HUES6 (cell line): Measurements from ENCODE around the gene HMCN1.

ENCODE experiments used
- H3K27ac ChIP-seq: 2 replicates; pipeline ENCODE4 v1.7.0; 2013; ENCODE audit warnings: low read depth, mild to moderate bottlenecking, low read length, inconsistent platforms
- H3K27me3 ChIP-seq: 2 replicates; pipeline ENCODE4 v1.6.1; 2013; ENCODE audit warnings: low read length; ENCODE audit not compliant: control insufficient read depth, insufficient read depth
- H3K36me3 ChIP-seq: 2 replicates; pipeline ENCODE4 v1.6.1; 2013; ENCODE audit warnings: low read length; ENCODE audit not compliant: control insufficient read depth, insufficient read depth
- H3K4me1 ChIP-seq: 2 replicates; pipeline ENCODE4 v1.6.1; 2013; ENCODE audit warnings: low read length; ENCODE audit not compliant: control insufficient read depth, insufficient read depth
- H3K4me3 ChIP-seq: 2 replicates; pipeline ENCODE4 v1.5.1; 2013; ENCODE audit warnings: low read depth, low read length
- H3K9ac ChIP-seq: one replicate; pipeline ENCODE4 v1.6.1; 2013; ENCODE audit warnings: mild to moderate bottlenecking, low read length
- H3K9me3 ChIP-seq: 2 replicates; pipeline ENCODE4 v1.6.1; 2013; ENCODE audit warnings: low read depth, low read length; ENCODE audit not compliant: control insufficient read depth, insufficient read depth

HMCN1 gene

DNA sequence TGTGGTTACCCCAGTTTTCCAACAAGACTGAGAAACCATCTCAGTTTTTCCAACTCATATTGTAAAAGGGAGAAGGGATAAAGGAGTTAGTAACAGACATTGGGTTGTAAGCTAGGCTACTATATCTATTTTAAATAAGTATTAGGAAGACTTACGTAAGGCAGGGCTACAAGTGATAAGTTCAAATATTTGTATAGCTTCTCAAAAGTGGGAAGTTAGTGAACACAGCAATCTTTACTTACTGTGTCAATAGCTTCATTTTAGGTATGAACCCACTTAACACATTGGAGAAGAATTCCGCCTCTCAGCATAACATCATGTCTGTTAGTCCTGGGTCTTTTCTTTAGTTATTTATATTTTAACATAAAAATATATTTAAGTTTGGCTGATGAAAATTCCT lies 320.7 kb downstream of the HMCN1 start:
- Histone ChIP-seq H3K27ac (no peak overlapping the region), H3K4me3 (no peak overlapping the region), H3K4me1 (no peaks in the 10 kb centered on the region), H3K36me3 (peaks cover 6% of the 10 kb centered on the region; the same call in 1 of the 2 replicates), H3K27me3 (no peaks in the 10 kb centered on the region), H3K9me3 (no peaks in the 10 kb centered on the region), H3K9ac (no peak overlapping the region)

DNA sequence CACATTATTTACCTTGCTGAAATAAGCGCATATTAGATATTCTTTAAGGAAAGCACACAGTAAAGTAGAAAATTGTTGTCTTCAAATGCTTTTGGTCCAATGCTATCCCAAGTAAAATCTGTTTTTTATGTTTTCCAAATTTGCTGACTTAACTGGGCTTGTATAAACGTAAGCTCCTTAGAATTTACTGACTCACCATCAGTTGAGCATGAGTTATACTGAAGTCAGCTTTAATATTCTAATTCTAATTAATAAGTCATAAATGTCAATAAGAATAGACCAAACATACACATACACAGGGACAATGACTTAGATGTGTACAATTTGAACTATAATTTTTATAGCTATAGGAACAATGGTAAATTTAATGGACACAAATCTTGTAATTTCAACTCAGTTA lies 321.7 kb downstream of the HMCN1 start:
- no peaks in the 10 kb centered on the region for H3K9me3 ChIP-seq
- no peak overlapping the region for H3K27ac ChIP-seq
- H3K36me3 ChIP-seq = peaks cover 6% of the 10 kb centered on the region; the same call in 1 of the 2 replicates

DNA sequence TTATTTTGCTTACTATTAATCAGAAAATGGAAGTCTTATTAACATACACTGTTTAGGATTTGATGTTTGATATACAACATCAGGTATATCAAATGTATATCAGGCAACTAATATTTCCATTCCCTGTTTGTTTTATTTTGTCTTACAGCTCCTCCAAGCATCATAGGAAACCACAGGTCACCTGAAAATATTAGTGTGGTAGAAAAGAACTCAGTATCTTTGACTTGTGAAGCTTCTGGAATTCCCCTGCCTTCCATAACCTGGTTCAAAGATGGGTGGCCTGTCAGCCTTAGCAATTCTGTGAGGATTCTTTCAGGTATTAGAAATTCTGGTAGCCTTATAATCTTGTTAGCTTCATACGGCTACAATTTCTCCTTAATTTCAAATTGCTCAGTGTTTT lies 322.9 kb downstream of the HMCN1 start:
- Histone ChIP-seq H3K36me3 (peaks cover 6% of the 10 kb centered on the region; the same call in 1 of the 2 replicates), H3K4me3 (no peak overlapping the region), H3K27me3 (no peaks in the 10 kb centered on the region), H3K9ac (no peak overlapping the region), H3K27ac (no peak overlapping the region), H3K4me1 (no peaks in the 10 kb centered on the region), H3K9me3 (no peaks in the 10 kb centered on the region)

More for the DNA sequence above, 321.7 kb downstream of the HMCN1 start:
- Histone ChIP-seq H3K27me3 (no peaks in the 10 kb centered on the region), H3K4me3 (no peak overlapping the region), H3K9ac (no peak overlapping the region), H3K4me1 (no peaks in the 10 kb centered on the region)

DNA sequence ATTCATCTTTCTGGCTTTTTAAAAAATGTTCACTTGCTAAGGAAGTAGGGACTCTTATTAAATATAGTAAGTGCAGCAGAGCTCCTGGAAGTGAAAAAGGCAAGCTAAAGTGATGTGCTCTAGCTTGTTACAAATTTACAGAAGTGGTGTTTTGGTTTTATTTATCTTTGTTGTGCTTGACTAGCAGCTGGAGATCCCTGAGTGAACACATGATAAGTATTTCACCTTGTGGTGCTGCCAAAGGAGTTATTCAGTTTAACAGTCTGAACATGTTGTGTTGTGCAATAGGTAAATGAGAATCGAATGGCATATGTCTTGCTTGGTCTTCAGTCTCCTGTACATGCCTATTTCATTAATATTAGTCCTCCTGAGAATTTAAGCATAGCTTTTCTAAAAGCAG lies 325.1 kb downstream of the HMCN1 start:
- no peaks in the 10 kb centered on the region for H3K9me3 ChIP-seq
- no peak overlapping the region for H3K4me3 ChIP-seq
- H3K36me3 ChIP-seq = peaks cover 6% of the 10 kb centered on the region; the same call in 1 of the 2 replicates
- no peaks in the 10 kb centered on the region for H3K4me1 ChIP-seq
- H3K27me3 ChIP-seq = no peaks in the 10 kb centered on the region
- H3K9ac ChIP-seq = no peak overlapping the region
- no peak overlapping the region for H3K27ac ChIP-seq

DNA sequence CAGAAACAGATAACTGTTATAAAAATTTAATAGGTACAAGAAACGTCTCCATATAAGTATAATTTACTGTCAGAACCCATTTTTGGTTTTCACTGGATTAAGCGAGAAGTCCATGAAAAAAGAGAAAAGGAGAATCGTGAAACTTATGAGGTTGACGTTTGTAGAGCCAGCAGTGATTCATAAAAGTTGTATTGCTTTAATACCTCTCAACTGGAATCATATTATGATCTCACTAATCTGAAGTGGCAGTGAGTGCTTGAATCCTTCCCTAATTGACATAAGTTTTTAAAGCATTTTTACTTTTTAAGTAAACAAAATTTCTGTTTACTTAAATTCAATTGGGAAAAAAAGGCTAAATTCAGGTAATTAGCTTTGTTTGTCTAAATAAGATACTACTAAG lies 325.6 kb downstream of the HMCN1 start:
- no peak overlapping the region for H3K4me3 ChIP-seq

DNA sequence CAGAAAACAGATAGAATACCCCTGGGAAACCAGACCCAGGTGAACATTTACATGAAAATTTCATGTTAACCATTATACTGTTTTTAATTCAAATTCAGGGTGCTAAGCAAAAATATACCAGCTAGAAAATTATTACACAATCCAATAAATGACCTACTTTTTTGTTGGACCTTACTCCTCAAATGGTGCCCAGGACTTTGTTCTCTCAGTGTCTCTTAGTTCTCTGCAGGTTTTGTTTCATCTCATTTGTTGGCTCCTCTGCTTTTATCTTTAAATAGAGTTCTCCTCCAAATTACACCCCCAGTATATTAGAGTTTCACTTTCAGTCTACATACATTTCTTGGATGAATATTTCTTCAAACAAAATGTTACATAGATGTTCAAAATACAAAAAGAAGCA lies 326.0 kb downstream of the HMCN1 start:
- H3K4me1 ChIP-seq = no peaks in the 10 kb centered on the region
- H3K27ac ChIP-seq = no peak overlapping the region
- no peaks in the 10 kb centered on the region for H3K27me3 ChIP-seq
- no peak overlapping the region for H3K9ac ChIP-seq
- no peaks in the 10 kb centered on the region for H3K9me3 ChIP-seq
- no peak overlapping the region for H3K4me3 ChIP-seq
- H3K36me3 ChIP-seq = peaks cover 6% of the 10 kb centered on the region; the same call in 1 of the 2 replicates

More for the DNA sequence above, 325.6 kb downstream of the HMCN1 start:
- Histone ChIP-seq H3K27ac (no peak overlapping the region), H3K9ac (no peak overlapping the region), H3K36me3 (peaks cover 6% of the 10 kb centered on the region; the same call in 1 of the 2 replicates), H3K27me3 (no peaks in the 10 kb centered on the region), H3K9me3 (no peaks in the 10 kb centered on the region), H3K4me1 (no peaks in the 10 kb centered on the region)

DNA sequence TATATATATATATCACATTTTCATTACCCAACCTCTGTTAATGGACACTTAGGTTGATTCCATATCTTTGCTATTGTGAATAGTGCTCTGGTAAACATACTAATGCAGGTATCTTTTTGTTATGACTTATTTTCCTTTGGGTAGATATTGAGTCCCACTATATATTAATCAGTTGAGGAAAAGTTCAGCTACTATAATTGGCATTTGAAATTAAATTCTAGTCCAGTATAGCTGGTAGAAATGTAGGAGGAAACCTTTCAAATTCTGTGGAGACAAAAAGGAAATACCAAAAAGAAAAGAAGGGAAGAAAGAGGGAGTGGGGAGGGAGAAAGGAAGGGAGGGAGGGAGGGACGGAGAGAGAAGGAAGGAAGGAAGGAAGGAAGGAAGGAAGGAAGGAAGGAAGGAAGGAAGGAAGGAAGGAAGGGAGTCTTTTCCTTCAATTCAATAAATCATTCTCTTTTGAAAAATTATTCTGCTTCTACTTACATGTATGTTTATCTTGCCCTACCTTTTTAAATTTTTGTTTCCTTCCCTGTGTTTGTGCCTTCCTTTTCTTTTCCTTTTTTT lies 329.0 kb downstream of the HMCN1 start:
- no peak overlapping the region for H3K27ac ChIP-seq
- H3K27me3 ChIP-seq = no peaks in the 10 kb centered on the region
- no peak overlapping the region for H3K4me3 ChIP-seq
- H3K36me3 ChIP-seq = no peaks in the 10 kb centered on the region
- no peaks in the 10 kb centered on the region for H3K9me3 ChIP-seq
- H3K4me1 ChIP-seq = no peaks in the 10 kb centered on the region
- H3K9ac ChIP-seq = no peak overlapping the region

DNA sequence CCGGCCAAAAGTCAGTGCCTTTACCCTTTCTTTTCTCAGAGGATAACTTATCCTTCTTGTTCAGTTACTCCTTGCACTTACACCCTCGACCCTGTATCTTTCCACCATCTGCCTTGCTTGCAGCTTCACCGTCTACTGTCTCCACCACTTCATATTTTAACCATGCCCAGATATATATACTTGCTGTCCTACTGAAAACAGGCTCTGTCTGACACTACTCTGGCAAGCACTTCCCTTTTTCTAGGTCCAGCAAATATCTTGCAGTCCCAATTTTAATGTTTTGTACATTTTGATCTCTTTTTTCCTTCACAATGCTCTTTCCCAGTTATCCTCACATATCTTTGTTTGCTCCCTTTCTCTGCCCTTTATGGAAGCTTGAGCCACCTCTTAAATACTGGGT lies 332.2 kb downstream of the HMCN1 start:
- Histone ChIP-seq H3K36me3 (no peaks in the 10 kb centered on the region), H3K4me3 (no peak overlapping the region), H3K27me3 (no peaks in the 10 kb centered on the region), H3K4me1 (no peaks in the 10 kb centered on the region), H3K27ac (no peak overlapping the region), H3K9me3 (no peaks in the 10 kb centered on the region), H3K9ac (no peak overlapping the region)

DNA sequence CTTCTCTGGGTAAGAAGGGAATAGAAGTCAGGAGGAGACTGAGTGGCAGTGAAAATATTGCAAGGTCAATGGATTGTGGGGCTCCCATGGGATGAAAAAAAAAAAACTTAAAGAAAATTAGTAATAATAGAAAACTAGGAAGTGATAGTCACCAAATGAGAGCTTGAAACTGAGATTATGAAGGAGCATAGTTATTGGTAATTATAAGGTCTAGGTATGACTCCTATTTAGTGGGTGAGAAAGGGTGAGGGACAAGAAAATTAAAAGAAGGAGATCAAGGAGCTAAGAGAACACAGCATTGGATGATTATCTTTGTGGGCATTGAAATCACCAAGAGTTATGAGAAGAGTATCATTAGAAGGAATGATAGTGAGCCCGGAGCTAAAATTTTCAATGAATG lies 339.5 kb downstream of the HMCN1 start:
- H3K4me3 ChIP-seq = no peak overlapping the region
- no peak overlapping the region for H3K27ac ChIP-seq
- no peaks in the 10 kb centered on the region for H3K27me3 ChIP-seq
- no peaks in the 10 kb centered on the region for H3K36me3 ChIP-seq
- H3K4me1 ChIP-seq = no peaks in the 10 kb centered on the region
- no peak overlapping the region for H3K9ac ChIP-seq
- no peaks in the 10 kb centered on the region for H3K9me3 ChIP-seq

DNA sequence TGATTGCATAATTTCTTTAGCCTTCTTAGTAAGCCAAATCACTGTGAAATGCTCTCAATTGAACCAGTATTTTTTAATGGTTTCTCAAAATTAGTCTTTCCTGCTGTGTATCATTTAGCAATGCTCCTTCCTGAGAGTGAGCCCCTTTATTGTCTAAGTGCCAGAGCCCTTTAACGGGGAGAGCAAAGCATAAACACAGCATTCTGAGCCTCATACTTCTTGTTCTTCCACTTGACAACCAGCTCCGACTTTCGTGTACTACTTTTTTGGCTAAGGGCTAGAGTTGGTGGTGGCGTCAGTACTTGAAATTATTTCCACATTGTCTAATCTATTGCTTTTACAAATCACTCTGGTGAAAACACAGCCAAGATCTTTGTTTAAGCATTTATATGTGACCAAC lies 341.8 kb downstream of the HMCN1 start:
- Histone ChIP-seq H3K4me1 (no peaks in the 10 kb centered on the region), H3K36me3 (peaks cover 6% of the 10 kb centered on the region; the same call in 1 of the 2 replicates), H3K9me3 (no peaks in the 10 kb centered on the region), H3K9ac (no peak overlapping the region), H3K4me3 (no peak overlapping the region), H3K27ac (no peak overlapping the region), H3K27me3 (no peaks in the 10 kb centered on the region)

DNA sequence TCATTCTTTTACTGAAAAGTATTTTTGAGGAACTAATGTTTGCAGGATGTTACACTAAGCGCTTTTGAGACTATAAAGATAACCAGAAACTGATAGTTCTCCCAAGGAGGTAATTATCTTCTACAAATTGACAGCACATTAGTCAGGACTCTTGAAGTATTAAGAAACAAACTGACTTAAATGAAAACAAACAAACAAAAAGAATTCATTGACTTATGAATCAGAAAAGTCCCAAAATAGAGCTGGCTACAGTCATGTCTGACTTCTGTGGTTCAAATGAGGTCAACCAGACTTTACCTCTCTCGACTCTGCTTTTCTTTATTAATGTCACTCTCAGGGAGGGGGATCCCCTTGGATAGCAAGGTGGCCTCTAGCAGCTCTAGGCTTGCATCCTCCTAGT lies 344.1 kb downstream of the HMCN1 start:
- Histone ChIP-seq H3K4me3 (no peak overlapping the region), H3K4me1 (no peaks in the 10 kb centered on the region), H3K27me3 (no peaks in the 10 kb centered on the region), H3K36me3 (peaks cover 6% of the 10 kb centered on the region; the same call in 1 of the 2 replicates), H3K9me3 (no peaks in the 10 kb centered on the region), H3K27ac (no peak overlapping the region), H3K9ac (no peak overlapping the region)
